Memory B cell (primary cell): ENCODE data around the gene KLRD1.

ENCODE experiments used
- ATAC-seq: fragments of 150-1000 bp; cut with Tn5 transposase; 2 replicates; pipeline ENCODE4 v1.10.0; 2021; ENCODE audit warnings: low read depth, mild to moderate bottlenecking, moderate library complexity
- DNase-seq, 2 donors: peaks; one replicate each; pipeline ENCODE4 v3.0.0; 2022; ENCODE audit warnings: low spot score in 2 of 2
- H3K27ac Mint-ChIP-seq: one replicate; pipeline ENCODE4 v1.8.0; 2022; ENCODE audit warnings: mild to moderate bottlenecking, moderate library complexity, mixed read lengths
- H3K27me3 Mint-ChIP-seq: one replicate; pipeline ENCODE4 v1.8.0; 2022; ENCODE audit warnings: mixed read lengths
- H3K36me3 Mint-ChIP-seq: one replicate; pipeline ENCODE4 v1.8.0; 2022; ENCODE audit warnings: mild to moderate bottlenecking, mixed read lengths
- H3K4me1 Mint-ChIP-seq: one replicate; pipeline ENCODE4 v1.8.0; 2022; ENCODE audit warnings: mixed read lengths
- H3K4me3 Mint-ChIP-seq: one replicate; pipeline ENCODE4 v1.8.0; 2022; ENCODE audit warnings: mild to moderate bottlenecking, moderate library complexity, mixed read lengths
- H3K9me3 Mint-ChIP-seq: one replicate; pipeline ENCODE4 v1.8.0; 2022; ENCODE audit warnings: mixed read lengths

KLRD1 gene

GRCh38 chr12:10307630-10308029 is at the start of gene KLRD1:
KLRD1 (plus strand) TSS chr12:10307870; CDS start chr12:10308078, 208 bp downstream.
- no peaks in the 10 kb centered on the region for H3K9me3 Mint-ChIP-seq

GRCh38 chr12:10260927-10261326 is 46.7 kb upstream of the KLRD1 start:
- ATAC-seq (no peak), DNase-seq (no peak)
- Mint-ChIP-seq H3K27me3 (peaks cover 2% of the 10 kb centered on the region), H3K36me3 (no peaks in the 10 kb centered on the region), H3K4me3 (no peak overlapping the region), H3K4me1 (no peaks in the 10 kb centered on the region), H3K27ac (no peak overlapping the region), H3K9me3 (peaks cover 4% of the 10 kb centered on the region)

More at GRCh38 chr12:10307630-10308029, at the start of gene KLRD1:
- Mint-ChIP-seq H3K4me3 (no peak within 1 kb of the TSS), H3K4me1 (no peaks in the 10 kb centered on the region), H3K27me3 (no peaks in the 10 kb centered on the region), H3K27ac (no peak within 1 kb of the TSS), H3K36me3 (no peaks in the 10 kb centered on the region)
- no peak for ATAC-seq
- DNase-seq = no peak

GRCh38 chr12:10268037-10268436 is 39.6 kb upstream of the KLRD1 start:
- no peaks in the 10 kb centered on the region for H3K27me3 Mint-ChIP-seq
- H3K4me3 Mint-ChIP-seq = no peak overlapping the region
- H3K9me3 Mint-ChIP-seq = no peaks in the 10 kb centered on the region
- ATAC-seq (no peak), DNase-seq (no peak)
- no peaks in the 10 kb centered on the region for H3K4me1 Mint-ChIP-seq
- H3K27ac Mint-ChIP-seq = no peak overlapping the region
- H3K36me3 Mint-ChIP-seq = no peaks in the 10 kb centered on the region

- no peak overlapping the region for H3K27ac Mint-ChIP-seq
- H3K36me3 Mint-ChIP-seq = no peaks in the 10 kb centered on the region
- peaks cover 1% of the 10 kb centered on the region for H3K9me3 Mint-ChIP-seq
- ATAC-seq (no peak), DNase-seq (no peak)
- no peaks in the 10 kb centered on the region for H3K4me1 Mint-ChIP-seq
- H3K4me3 Mint-ChIP-seq = no peak overlapping the region
- H3K27me3 Mint-ChIP-seq = no peaks in the 10 kb centered on the region
Measured at GRCh38 chr12:10272467-10272866, 35.2 kb upstream of the KLRD1 start.

GRCh38 chr12:10276774-10277173 is 30.9 kb upstream of the KLRD1 start:
- Mint-ChIP-seq H3K4me3 (no peak overlapping the region), H3K27me3 (peaks cover 8% of the 10 kb centered on the region), H3K27ac (no peak overlapping the region), H3K4me1 (no peaks in the 10 kb centered on the region), H3K36me3 (no peaks in the 10 kb centered on the region), H3K9me3 (peaks cover 4% of the 10 kb centered on the region)
- ATAC-seq (no peak), DNase-seq (no peak)

- Mint-ChIP-seq H3K4me1 (no peaks in the 10 kb centered on the region), H3K36me3 (no peaks in the 10 kb centered on the region), H3K27me3 (peaks cover 11% of the 10 kb centered on the region), H3K4me3 (no peak overlapping the region), H3K27ac (no peak overlapping the region), H3K9me3 (peaks cover 4% of the 10 kb centered on the region)
- ATAC-seq (no peak), DNase-seq (no peak)
Measured at GRCh38 chr12:10278104-10278503, 29.6 kb upstream of the KLRD1 start.

GRCh38 chr12:10279937-10280336 is 27.7 kb upstream of the KLRD1 start:
- H3K36me3 Mint-ChIP-seq = no peaks in the 10 kb centered on the region
- H3K27me3 Mint-ChIP-seq = peaks cover 13% of the 10 kb centered on the region
- ATAC-seq (no peak), DNase-seq (no peak)
- no peak overlapping the region for H3K4me3 Mint-ChIP-seq
- H3K27ac Mint-ChIP-seq = no peak overlapping the region
- H3K9me3 Mint-ChIP-seq = peaks cover 4% of the 10 kb centered on the region
- no peaks in the 10 kb centered on the region for H3K4me1 Mint-ChIP-seq

- Mint-ChIP-seq H3K27ac (no peak overlapping the region), H3K4me1 (peaks cover 4% of the 10 kb centered on the region), H3K27me3 (peaks cover 13% of the 10 kb centered on the region), H3K9me3 (peaks cover 3% of the 10 kb centered on the region), H3K4me3 (no peak overlapping the region), H3K36me3 (no peaks in the 10 kb centered on the region)
- DNase-seq (no peak), ATAC-seq (no peak)
Measured at GRCh38 chr12:10283027-10283426, 24.6 kb upstream of the KLRD1 start.

- DNase-seq (no peak), ATAC-seq (no peak)
- peaks cover 1% of the 10 kb centered on the region for H3K9me3 Mint-ChIP-seq
- no peak overlapping the region for H3K27ac Mint-ChIP-seq
- peaks cover 7% of the 10 kb centered on the region for H3K27me3 Mint-ChIP-seq
- peaks cover 4% of the 10 kb centered on the region for H3K4me1 Mint-ChIP-seq
- no peak overlapping the region for H3K4me3 Mint-ChIP-seq
- no peaks in the 10 kb centered on the region for H3K36me3 Mint-ChIP-seq
Measured at GRCh38 chr12:10285919-10286318, 21.8 kb upstream of the KLRD1 start.

- Mint-ChIP-seq H3K27ac (no peak overlapping the region), H3K9me3 (no peaks in the 10 kb centered on the region), H3K27me3 (peaks cover 5% of the 10 kb centered on the region), H3K4me1 (peaks cover 9% of the 10 kb centered on the region), H3K4me3 (no peak overlapping the region), H3K36me3 (no peaks in the 10 kb centered on the region)
- DNase-seq = no peak
- no peak for ATAC-seq
Measured at GRCh38 chr12:10289005-10289754, 18.5 kb upstream of the KLRD1 start.

GRCh38 chr12:10291030-10291429 is 16.6 kb upstream of the KLRD1 start:
- DNase-seq (no peak), ATAC-seq (no peak)
- H3K4me3 Mint-ChIP-seq = no peak overlapping the region
- H3K9me3 Mint-ChIP-seq = no peaks in the 10 kb centered on the region
- no peak overlapping the region for H3K27ac Mint-ChIP-seq
- H3K4me1 Mint-ChIP-seq = peaks cover 5% of the 10 kb centered on the region
- no peaks in the 10 kb centered on the region for H3K36me3 Mint-ChIP-seq
- peaks cover 5% of the 10 kb centered on the region for H3K27me3 Mint-ChIP-seq

GRCh38 chr12:10293151-10293550 is 14.5 kb upstream of the KLRD1 start:
- ATAC-seq (no peak), DNase-seq (no peak)
- H3K9me3 Mint-ChIP-seq = no peaks in the 10 kb centered on the region
- peaks cover 8% of the 10 kb centered on the region for H3K27me3 Mint-ChIP-seq
- no peak overlapping the region for H3K27ac Mint-ChIP-seq
- no peaks in the 10 kb centered on the region for H3K36me3 Mint-ChIP-seq
- no peak overlapping the region for H3K4me3 Mint-ChIP-seq
- H3K4me1 Mint-ChIP-seq = peaks cover 5% of the 10 kb centered on the region

GRCh38 chr12:10293570-10294227 is 14.0 kb upstream of the KLRD1 start:
- ATAC-seq (peak; percentile 34), DNase-seq (no peak)
- H3K4me1 Mint-ChIP-seq = peaks cover 5% of the 10 kb centered on the region
- no peaks in the 10 kb centered on the region for H3K36me3 Mint-ChIP-seq
- no peaks in the 10 kb centered on the region for H3K9me3 Mint-ChIP-seq
- no peak overlapping the region for H3K27ac Mint-ChIP-seq
- peaks cover 8% of the 10 kb centered on the region for H3K27me3 Mint-ChIP-seq
- H3K4me3 Mint-ChIP-seq = no peak overlapping the region

GRCh38 chr12:10301103-10301502 is 6.6 kb upstream of the KLRD1 start:
- H3K27me3 Mint-ChIP-seq = peaks cover 4% of the 10 kb centered on the region
- H3K4me3 Mint-ChIP-seq = no peak overlapping the region
- H3K36me3 Mint-ChIP-seq = no peaks in the 10 kb centered on the region
- H3K4me1 Mint-ChIP-seq = no peaks in the 10 kb centered on the region
- ATAC-seq (no peak), DNase-seq (no peak)
- H3K27ac Mint-ChIP-seq = no peak overlapping the region
- no peaks in the 10 kb centered on the region for H3K9me3 Mint-ChIP-seq

GRCh38 chr12:10304161-10304574 is 3.5 kb upstream of the KLRD1 start:
- no peak overlapping the region for H3K4me3 Mint-ChIP-seq
- H3K27ac Mint-ChIP-seq = no peak overlapping the region
- no peaks in the 10 kb centered on the region for H3K36me3 Mint-ChIP-seq

More at GRCh38 chr12:10304161-10304574, 3.5 kb upstream of the KLRD1 start:
- H3K4me1 Mint-ChIP-seq = no peaks in the 10 kb centered on the region
- DNase-seq (no peak), ATAC-seq (no peak)
- H3K9me3 Mint-ChIP-seq = no peaks in the 10 kb centered on the region
- peaks cover 2% of the 10 kb centered on the region for H3K27me3 Mint-ChIP-seq
